NCI-H146 treated with DMSO at 0.1 percent for 48 hours (cell line): Measurements from ENCODE around the gene SORL1-AS1.

Source experiments
- DNase-seq: peaks from one replicate; lab custom pipeline; 2025; ENCODE audit not compliant: unreplicated experiment; lab: John Stamatoyannopoulos, UW

The SORL1-AS1 gene

DNA sequence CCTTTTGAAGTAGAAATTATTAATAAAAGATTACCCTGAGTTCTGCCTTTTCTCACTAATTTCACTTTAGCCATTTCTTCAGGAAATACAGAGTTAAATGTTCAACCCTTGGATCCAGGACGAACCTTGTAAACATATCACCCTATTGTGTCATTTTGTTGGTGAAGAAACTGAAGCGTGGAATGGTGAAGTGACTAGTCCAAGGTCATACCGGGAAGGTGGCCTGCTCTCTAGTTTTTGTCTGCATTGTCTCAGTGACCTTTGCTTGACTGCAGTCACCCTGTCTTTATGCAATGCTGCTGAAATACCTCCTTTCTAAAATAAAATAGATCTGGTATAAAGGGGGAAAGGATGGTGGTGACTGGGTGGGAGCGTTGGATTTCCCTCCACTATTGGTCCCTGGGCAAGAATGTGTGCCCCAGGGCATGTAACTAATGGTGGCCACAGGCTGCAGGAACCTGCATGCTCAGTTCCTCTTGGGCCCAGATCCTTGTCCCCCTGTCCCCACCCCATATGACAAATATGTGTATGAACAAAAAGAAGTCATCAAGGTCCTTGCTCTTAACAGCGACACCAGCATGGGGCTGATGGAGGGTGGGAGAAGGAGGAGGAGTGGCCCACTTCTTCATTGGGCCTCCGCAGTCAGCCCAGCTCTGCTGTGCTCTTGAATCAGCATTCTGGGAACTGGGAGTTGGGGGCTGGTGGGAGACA, 977 bp upstream of the SORL1-AS1 start:
- no peak for DNase-seq

DNA sequence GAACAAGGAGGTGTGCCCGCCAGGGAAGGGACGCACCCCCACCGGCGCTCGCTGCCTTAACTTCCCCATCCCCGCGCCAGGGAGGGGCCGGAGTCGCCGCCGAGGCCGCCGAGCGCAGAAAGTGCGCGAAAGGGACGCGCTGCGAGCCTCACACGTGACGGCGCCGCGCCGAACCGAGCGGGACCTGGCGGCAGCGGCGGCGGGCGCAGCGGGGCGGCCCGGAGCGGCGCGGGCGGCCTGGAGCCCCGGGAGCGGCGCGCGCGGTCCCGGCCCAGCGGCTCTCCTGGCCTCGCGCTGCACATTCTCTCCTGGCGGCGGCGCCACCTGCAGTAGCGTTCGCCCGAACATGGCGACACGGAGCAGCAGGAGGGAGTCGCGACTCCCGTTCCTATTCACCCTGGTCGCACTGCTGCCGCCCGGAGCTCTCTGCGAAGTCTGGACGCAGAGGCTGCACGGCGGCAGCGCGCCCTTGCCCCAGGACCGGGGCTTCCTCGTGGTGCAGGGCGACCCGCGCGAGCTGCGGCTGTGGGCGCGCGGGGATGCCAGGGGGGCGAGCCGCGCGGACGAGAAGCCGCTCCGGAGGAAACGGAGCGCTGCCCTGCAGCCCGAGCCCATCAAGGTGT, 670 bp downstream of the SORL1-AS1 start, which contains the start of gene SORL1:
Gene SORL1, plus strand, starts transcription at position 329 of the 623 bp plus-strand sequence. Its CDS starts 18 bp downstream, at position 347.
- DNase-seq: peak; percentile 68

DNA sequence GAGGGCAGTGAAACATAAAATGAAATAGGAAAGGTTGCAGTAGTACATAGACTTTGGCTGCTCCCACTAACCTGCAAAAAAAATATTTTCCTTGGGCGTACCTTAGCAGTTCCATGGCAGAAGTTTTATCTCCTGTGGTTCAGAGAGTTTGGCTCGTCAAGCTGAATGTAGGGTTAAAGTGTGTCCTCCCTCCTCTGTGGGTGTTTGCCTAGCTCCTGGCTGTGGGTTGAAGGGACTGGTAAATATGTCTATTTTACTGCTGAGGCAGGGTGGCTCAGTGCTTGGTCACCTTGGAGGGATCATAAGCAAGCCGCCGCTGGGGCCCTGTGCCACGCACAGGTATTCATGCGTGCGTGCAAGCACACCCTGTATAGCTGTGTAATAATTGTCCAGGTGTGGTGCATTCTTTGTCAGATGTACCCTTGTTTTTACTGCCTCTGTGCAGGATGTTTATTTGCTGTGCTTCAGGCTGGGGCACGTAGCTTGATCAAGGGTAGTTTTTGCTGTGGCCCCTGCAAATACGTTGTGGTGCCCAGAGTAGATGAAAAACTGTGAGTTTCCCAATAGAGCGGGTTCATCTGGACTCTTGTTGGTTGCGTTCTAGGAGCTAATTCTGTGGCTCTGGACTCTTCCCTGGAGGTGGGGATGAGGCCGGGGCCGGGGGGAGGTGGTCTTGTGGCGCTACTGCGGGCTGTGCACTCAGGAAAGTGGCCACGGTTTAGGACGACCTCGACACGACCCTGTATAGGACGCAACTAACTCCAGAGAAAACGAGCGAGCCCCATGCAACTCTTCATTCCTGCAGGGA, 1.4 kb downstream of the SORL1-AS1 start:
- DNase-seq: no peak

- no peak for DNase-seq
Observed at GRCh38 chr11:121450401-121450800, 2.4 kb downstream of the SORL1-AS1 start.

DNA sequence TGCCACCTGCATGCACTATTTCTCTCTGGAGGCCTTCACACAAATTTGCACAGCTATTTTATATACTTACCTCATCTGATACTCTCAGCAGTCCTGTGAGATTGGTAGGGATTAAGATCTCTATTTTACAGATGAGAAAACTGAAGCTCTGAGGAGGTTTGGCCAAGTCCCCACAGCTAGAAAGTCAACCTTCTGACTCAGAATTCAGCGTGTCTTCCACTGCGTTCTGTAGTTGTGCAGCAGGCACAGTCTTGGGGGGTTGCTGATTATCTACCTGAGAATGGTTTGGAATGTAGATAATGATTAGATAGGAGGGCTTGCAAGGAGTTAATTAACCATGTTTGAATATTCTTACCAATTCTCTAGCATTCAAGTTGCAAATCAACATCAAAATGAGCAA, 3.1 kb downstream of the SORL1-AS1 start:
- no peak for DNase-seq

- no peak for DNase-seq
Observed at GRCh38 chr11:121449123-121449522, 3.6 kb downstream of the SORL1-AS1 start.

GRCh38 chr11:121448431-121448941, 4.3 kb downstream of the SORL1-AS1 start:
- DNase-seq: no peak

DNA sequence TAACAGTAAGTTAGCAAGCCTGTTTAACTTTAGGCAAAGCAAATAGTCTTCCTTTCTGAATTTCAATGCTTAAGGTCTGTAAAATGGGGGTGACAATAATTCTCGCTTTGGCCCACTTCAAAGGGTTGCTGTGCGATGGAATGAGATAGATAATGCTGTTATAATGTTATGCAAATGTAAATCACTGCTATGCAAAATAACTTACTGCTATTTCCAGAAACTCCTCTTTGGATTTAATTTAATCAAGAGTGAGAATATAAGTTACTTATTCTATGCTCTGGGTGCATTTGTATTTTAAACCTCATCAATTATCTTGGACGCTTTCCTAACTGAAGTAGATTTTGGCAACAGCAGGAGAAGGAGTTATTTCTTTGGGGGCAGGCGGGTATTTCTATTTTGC, 4.8 kb downstream of the SORL1-AS1 start:
- DNase-seq: no peak

- DNase-seq: no peak
Observed at GRCh38 chr11:121446752-121447156, 6.0 kb downstream of the SORL1-AS1 start.

- no peak for DNase-seq
Observed at GRCh38 chr11:121445071-121445768, 7.5 kb downstream of the SORL1-AS1 start.

- DNase-seq: no peak
Observed at GRCh38 chr11:121444526-121444925, 8.2 kb downstream of the SORL1-AS1 start.

GRCh38 chr11:121443688-121444275, 9.0 kb downstream of the SORL1-AS1 start:
- no peak for DNase-seq

DNA sequence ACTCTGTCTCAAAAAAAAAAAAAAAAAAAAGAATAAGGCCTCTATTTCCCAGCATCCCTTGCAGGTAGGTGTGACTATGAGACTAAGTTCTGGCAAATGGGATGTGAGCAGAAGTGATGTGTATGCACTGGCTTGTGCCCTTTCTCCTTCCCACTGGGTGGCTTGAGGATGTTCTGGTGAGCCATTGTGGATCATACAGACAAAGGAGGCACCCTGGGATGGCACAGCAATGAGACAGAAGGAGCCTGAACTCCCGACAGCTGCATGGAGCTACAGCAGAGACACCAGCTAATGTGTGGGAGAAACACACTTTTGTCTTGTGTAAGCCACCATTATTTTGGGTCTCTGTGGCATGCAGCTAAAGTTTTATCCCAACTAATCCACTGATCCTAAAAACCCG, 11.2 kb downstream of the SORL1-AS1 start:
- DNase-seq: peak; percentile 33

GRCh38 chr11:121439759-121440158, 13.0 kb downstream of the SORL1-AS1 start:
- no peak for DNase-seq

GRCh38 chr11:121439337-121439736, 13.4 kb downstream of the SORL1-AS1 start:
- DNase-seq: no peak

DNA sequence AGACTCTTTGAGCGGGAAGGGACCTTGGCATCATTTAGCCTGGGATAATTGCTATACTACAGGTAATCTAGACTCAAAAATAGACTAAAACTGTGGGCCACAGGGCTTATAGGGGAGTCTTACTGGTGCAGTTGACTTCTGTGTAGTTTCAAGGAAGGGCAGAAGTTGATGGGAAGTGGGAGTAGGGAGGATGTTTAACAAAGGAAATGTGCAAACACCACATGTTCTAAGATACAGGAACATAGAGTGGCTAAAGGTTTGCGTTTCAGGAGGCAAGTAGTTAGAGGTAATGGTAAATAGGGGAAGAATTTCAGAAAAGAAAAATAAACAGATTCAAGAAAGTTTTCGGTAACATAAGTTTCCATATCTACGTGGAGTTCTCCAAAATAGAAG, 15.1 kb downstream of the SORL1-AS1 start:
- DNase-seq: no peak

DNA sequence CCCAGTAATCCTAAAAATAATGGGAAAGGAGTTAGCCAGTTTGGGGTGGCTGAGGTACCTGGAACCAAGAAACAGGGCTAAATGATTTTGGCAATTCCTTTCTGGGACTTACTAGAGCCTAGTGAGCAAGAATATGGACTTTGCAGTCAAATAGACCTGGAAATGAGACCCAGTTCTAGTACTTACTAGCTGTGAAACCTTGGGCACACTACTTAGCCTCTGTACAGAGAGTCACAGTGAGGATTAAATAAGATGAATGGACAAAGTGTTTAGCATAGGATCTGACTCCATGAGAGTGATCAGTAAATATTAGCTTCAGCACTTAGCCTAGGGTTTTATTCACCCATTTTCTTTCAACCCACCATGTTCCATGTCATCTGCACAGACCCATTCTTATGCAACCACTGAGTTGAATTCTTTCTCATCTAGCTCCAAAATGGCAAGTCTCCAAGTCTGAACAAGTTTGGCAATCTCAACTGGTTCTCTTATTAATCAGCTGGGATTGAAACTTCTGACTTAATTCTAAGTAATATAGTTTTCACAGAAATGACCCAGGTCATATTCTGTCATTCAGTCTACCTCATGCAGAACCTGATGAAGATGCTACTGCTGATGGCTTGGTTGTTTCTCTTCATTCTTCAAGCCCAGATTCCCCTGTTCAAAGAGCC, 15.6 kb downstream of the SORL1-AS1 start:
- no peak for DNase-seq

DNA sequence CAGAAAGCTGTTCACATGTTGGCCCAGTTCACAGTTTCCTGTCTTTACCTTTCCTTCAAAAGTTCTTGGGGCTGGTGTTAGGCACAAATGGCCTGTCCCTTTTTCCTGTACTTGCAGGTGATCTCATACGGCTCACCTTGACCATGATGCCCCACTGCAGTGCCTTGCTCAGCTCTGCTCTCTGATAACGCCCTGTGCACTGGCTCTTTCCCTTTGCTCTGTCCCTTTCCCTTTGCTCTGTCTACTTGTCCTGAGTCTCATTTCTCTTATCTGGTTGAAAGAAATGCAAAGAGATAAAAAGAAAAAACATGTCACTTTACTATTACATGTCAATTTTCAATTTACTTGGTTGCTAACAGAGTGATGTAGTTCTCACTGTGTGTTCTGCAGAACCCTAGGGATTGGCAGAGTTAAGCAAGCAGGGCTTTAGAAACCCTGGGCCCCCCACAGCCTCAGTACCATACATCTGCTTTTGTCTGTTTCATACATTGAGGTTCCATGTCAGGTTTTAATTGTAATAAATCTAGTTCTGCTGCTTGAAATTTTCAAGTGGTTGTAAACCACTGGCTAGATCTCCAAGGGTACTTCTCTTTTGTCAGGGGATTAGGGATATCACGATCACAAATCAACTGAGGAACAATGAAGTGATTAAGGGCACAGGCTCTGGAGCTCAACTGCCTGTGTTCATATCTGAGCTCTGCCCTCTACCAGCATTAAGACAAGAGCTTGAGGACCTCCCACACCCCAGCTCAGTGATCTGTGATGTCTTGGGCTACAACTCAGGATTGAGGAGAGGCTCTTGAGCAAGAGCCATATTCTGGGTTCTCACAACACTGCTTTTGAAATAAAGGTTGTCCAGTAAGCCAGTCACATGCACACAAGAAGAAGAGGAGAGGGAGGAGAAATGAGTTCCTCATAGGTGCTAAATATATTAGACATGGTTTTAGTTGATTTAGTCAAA, 16.9 kb downstream of the SORL1-AS1 start:
- no peak for DNase-seq

DNA sequence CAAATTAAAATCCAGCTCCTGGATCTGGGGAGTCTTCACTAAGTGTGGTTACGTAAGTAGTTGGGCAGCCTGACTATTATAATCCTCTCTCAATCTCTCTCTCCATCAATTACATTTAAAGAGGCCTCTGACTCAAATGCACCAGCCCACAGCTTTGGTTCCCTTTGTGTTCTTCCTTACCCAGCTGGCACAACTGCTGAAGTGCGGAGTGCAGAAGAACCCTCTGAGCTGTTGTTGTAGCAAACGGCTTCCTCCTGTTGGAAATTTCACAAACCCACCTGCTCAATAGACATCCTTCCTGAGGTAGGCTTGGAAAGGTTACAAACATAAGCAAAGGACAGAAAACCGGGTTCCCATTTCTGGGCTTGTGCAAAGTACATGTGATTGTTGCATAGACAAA, 17.6 kb downstream of the SORL1-AS1 start:
- no peak for DNase-seq
